HTR-8/SVneo (cell line): ENCODE measurements around the gene KIAA1586.

Experiments
- DNase-seq: peaks from one replicate; pipeline ENCODE4 v3.0.0; 2011; ENCODE audit warnings: low spot score, mixed read lengths; ENCODE audit not compliant: insufficient read length
- FAIRE-seq: peaks from 2 replicates; lab custom pipeline; 2011; peaks lifted over from hg19 to GRCh38; lab: Jason Lieb, UNC

KIAA1586 gene

GRCh38 chr6:57094689-57095088 is 48.2 kb downstream of the KIAA1586 start:
- no peak for DNase-seq
- no peak for FAIRE-seq

DNA sequence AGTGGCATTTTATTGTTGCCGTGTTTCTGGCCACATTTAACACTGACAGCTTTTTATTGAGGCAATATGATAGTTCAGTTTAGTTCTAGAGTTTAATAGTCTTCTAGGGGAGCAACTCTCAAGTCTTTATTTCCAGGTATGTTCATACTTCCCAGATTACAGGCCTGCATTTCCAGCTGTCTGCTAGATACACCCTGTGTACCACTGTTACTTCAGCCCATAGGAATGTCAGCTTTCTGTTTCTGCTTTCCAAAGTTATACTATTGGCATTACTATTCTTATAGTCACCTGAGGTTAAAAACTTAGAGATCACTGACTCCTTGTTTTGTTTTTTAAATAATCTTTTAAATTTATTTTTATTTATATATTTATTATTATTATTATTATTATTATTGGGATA is 51.1 kb downstream of the KIAA1586 start:
- no peak for FAIRE-seq

GRCh38 chr6:57102976-57103375 is 56.5 kb downstream of the KIAA1586 start:
- FAIRE-seq (no peak), DNase-seq (no peak)

More for the DNA sequence above, 51.1 kb downstream of the KIAA1586 start:
- DNase-seq: no peak

DNA sequence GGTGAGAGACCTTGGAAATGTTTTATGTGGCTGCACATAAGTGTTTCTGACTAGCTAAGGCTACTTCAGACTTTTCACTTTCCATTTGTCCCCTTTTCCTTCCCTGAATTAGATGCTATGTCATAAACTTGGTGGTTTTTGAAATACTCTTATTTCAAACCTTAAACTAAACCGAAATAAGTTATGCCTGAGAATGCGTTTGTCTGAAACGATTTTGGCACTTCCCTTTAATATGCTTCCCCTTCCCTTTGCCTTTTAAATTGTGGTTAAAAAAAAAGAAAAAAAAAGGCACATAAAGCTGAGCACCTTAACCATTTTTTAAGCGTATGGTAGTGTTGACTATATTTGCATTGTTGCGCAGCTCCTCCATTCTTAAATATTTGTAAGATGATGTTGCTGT is 57.8 kb downstream of the KIAA1586 start:
- no peak for DNase-seq
- FAIRE-seq: no peak
